Peyer's patch (tissue), 4 donors: ENCODE data around the gene LRRC47. TPM values are rescaled to one million over a fixed set of nuclear protein-coding genes. Genes with fewer than 3 reads are reported as not detected.

Experiments used
- DNase-seq, 3 donors: peaks; one replicate each; pipeline ENCODE4 v3.0.0-alpha.2; 2017 to 2019
- H3K27ac ChIP-seq, 4 donors: fragments of 200-600 bp; sonication (generic); one replicate each; pipeline ENCODE4 v1.5.1; 2016 to 2019
- H3K27me3 ChIP-seq, 2 donors: fragments of 200-600 bp; sonication (generic); one replicate each; pipeline ENCODE4 v1.5.1; 2019
- H3K36me3 ChIP-seq, 3 donors: fragments of 200-600 bp; sonication (generic); one replicate each; pipeline ENCODE4 v1.5.1; 2016 to 2019
- H3K4me1 ChIP-seq, 4 donors: fragments of 200-600 bp; sonication (generic); one replicate each; pipeline ENCODE4 v1.5.1; 2016 to 2019
- H3K4me3 ChIP-seq, 4 donors: fragments of 200-600 bp; sonication (generic); 1 replicate in 3 of 4; 2 replicates in 1 of 4; pipeline ENCODE4 v1.5.1; 2016 to 2019; ENCODE audit warnings: mild to moderate bottlenecking in 1 of 4
- H3K9me3 ChIP-seq, 4 donors: fragments of 200-600 bp; sonication (generic); one replicate each; pipeline ENCODE4 v1.5.1; 2016 to 2019; ENCODE audit warnings: mild to moderate bottlenecking in 1 of 4
- POLR2A ChIP-seq, 2 donors: fragments of 450-650 bp; IDR thresholded peaks; one replicate each; pipeline ENCODE4 v1.5.1; 2017; ENCODE audit warnings: antibody characterized with exemption in 2 of 2, mild to moderate bottlenecking in 2 of 2, moderate library complexity in 2 of 2
- total RNA-seq, 4 donors: library from RNA; depleted of rRNA; stranded (reverse); fragments of >200 nt; gene quantifications; one replicate each; pipeline ENCODE4 v1.1.0, GENCODE V29; 2016
- TF ChIP-seq, protein P1 (sequence below), 6 experiments: fragments of 450-650 bp in 4 of 6; fragments of 200-600 bp in 2 of 6; sonication (generic) in 1 of 6; IDR thresholded peaks; one replicate each; pipeline ENCODE4 v1.5.1; 2017 to 2019; ENCODE audit warnings: antibody characterized with exemption in 6 of 6, mild to moderate bottlenecking in 3 of 6, moderate library complexity in 1 of 6

Gene LRRC47
- total RNA-seq, 4 donors from 2014 or later: 31.3 to 99.0 (median 40.8) TPM

DNA sequence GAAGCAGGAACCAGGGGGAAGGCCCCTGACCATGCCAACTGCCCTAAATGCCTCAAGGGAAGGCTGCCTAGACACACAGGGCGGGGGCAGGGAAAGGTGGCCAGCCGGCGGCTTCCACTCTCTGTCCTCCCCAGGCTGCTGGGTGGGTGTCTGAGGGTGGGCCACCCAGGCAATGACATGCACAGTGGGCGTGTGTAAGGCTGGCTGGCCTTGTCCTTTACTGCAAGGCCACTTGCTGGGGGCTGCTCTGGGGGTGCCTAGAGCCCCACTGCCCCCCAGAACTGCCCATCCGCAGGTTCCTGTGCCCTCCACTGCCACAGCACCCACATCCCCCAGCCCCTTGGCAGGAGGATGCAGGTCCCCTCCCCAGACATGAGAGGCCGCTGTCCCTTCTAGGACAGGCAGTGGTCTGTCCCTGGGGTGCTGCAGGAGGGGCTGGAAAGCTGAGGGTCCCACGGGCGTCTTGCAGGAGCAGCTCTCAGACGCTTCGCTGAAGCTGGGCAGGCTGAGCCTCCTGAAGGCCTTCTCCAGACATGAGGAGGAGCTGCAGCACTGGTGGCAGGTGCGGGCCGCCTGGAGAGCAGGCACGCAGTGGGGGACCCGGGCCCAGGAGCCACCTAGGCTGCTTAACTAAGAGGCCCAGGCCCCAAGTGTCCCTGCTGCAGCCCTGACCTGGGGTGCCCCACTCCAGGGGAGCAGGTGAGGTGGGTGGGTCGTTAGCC, 34.0 kb downstream of the LRRC47 start:
- no peaks in the 10 kb centered on the region for H3K9me3 ChIP-seq
- no peaks in the 10 kb centered on the region for H3K36me3 ChIP-seq
- no peak overlapping the region for H3K27ac ChIP-seq
- DNase-seq: no peak
- H3K4me1 ChIP-seq: no peaks in the 10 kb centered on the region
- no peak overlapping the region for H3K4me3 ChIP-seq
- no peaks in the 10 kb centered on the region for H3K27me3 ChIP-seq
- no peak for TF ChIP-seq POLR2A (IDR thresholded peaks at IDR 0.05)
- TF ChIP-seq, protein P1, sequence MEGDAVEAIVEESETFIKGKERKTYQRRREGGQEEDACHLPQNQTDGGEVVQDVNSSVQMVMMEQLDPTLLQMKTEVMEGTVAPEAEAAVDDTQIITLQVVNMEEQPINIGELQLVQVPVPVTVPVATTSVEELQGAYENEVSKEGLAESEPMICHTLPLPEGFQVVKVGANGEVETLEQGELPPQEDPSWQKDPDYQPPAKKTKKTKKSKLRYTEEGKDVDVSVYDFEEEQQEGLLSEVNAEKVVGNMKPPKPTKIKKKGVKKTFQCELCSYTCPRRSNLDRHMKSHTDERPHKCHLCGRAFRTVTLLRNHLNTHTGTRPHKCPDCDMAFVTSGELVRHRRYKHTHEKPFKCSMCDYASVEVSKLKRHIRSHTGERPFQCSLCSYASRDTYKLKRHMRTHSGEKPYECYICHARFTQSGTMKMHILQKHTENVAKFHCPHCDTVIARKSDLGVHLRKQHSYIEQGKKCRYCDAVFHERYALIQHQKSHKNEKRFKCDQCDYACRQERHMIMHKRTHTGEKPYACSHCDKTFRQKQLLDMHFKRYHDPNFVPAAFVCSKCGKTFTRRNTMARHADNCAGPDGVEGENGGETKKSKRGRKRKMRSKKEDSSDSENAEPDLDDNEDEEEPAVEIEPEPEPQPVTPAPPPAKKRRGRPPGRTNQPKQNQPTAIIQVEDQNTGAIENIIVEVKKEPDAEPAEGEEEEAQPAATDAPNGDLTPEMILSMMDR (IDR thresholded peaks at IDR 0.05): no peak

DNA sequence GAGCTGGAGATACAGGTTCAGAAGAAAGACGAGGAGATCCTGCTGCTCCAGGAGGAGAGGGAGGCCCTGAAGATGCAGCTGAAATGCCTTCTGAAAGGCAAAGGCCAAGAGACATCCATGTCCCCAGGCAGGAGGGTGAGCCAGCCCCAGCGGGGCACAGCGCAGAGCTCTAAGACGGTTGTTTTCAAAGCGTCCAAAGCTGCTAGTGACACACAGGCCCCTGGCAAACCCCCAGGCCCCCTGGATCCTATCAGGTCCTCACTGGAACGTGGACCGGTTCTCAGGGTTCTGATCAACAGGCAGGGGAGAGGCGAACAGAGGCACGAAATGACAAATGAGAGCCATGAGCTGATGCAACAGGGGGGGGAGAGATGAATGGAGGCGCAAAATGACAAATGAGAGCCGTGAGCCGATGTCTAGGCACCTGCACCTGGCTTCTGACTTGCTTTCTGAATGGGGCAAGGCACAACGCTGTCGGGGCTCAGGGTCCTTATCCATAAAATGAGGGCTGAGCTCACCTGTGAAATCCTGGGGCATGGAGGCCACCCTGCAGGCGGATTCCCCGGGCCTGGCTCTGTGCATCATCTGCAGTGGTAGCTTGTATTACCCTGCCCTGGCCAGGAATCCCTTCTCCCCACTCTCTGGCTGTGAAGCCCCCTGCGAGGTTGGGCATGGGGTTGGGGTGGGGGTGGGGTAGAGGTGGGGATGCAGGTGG, 34.8 kb downstream of the LRRC47 start:
- Histone ChIP-seq H3K9me3 (no peaks in the 10 kb centered on the region), H3K36me3 (no peaks in the 10 kb centered on the region), H3K4me3 (no peak overlapping the region), H3K27me3 (no peaks in the 10 kb centered on the region), H3K27ac (no peak overlapping the region), H3K4me1 (no peaks in the 10 kb centered on the region)
- no peak for DNase-seq
- no peak for TF ChIP-seq POLR2A (IDR thresholded peaks at IDR 0.05)
- TF ChIP-seq, protein P1 (IDR thresholded peaks at IDR 0.05): no peak

DNA sequence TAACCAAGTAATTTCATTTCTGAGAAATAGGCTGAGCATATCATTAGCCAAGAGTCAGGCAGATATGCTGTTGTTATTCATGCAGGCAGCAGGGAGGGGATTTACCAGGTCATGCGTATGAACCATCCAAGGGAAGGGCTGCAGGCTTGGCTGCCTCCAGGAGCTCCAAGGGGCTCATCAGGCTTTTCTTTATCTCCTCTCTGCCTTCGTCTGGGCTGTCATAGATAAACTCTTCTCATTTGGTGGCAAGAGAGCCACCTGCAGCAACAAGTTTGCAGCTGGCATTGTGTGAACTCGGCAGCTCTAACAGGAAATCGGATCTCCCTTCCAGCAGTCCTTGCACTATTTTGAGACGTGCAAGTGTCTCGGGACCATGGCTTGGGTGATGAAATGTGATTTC, 36.5 kb downstream of the LRRC47 start:
- H3K4me3 ChIP-seq: no peak overlapping the region
- H3K27ac ChIP-seq: no peak overlapping the region
- DNase-seq: no peak
- no peaks in the 10 kb centered on the region for H3K4me1 ChIP-seq
- H3K9me3 ChIP-seq: no peaks in the 10 kb centered on the region
- no peaks in the 10 kb centered on the region for H3K27me3 ChIP-seq
- TF ChIP-seq, protein P1 (IDR thresholded peaks at IDR 0.05): no peak
- no peak for TF ChIP-seq POLR2A (IDR thresholded peaks at IDR 0.05)
- H3K36me3 ChIP-seq: no peaks in the 10 kb centered on the region

DNA sequence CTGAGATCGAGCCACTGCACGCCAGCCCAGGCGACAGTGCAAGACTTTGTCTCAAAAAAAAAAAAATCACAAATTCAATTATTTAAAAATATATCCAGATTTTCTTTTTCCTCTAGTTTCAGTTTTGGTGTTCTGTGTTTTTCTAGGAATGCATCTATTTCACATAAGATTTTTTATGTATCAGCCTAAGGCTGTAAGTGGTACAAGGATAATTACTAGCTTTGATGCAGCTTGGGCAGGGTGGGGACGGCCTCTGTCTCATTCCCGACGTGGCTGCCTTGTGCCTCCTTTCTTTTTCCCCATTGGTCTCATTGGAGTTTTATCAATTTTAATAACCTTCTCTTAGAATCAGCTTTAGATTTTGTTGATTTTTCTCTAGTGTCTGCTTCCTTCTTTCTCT, 37.1 kb downstream of the LRRC47 start:
- H3K4me1 ChIP-seq: no peaks in the 10 kb centered on the region
- H3K27ac ChIP-seq: no peak overlapping the region
- H3K27me3 ChIP-seq: no peaks in the 10 kb centered on the region
- DNase-seq: no peak
- H3K9me3 ChIP-seq: no peaks in the 10 kb centered on the region
- no peak overlapping the region for H3K4me3 ChIP-seq
- no peak for TF ChIP-seq POLR2A (IDR thresholded peaks at IDR 0.05)
- TF ChIP-seq, protein P1 (IDR thresholded peaks at IDR 0.05): no peak
- no peaks in the 10 kb centered on the region for H3K36me3 ChIP-seq

DNA sequence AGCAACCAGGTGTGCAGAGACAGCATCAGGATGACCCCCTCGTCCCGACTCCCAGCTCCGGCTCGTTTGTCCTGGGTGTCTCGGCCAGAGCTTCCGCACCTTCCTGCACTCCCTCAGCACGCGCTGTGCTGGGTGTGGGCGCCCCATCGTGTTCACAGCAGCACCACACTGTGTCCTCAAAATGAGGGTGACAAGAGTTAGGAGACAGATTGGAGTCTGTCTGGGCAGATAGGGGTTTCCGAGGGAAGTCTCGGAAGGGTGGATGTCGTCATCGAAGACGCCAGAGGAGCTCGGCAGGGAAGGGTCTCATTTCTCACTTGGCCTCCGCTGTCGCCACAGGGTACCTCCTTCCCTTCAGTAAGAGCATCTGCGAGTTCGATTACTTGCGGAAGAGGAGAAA, 39.9 kb downstream of the LRRC47 start:
- H3K4me1 ChIP-seq: no peaks in the 10 kb centered on the region
- no peak overlapping the region for H3K27ac ChIP-seq
- no peak for TF ChIP-seq POLR2A (IDR thresholded peaks at IDR 0.05)
- TF ChIP-seq, protein P1 (IDR thresholded peaks at IDR 0.05): no peak
- H3K9me3 ChIP-seq: no peaks in the 10 kb centered on the region
- H3K27me3 ChIP-seq: no peaks in the 10 kb centered on the region
- H3K36me3 ChIP-seq: no peaks in the 10 kb centered on the region
- H3K4me3 ChIP-seq: no peak overlapping the region
- DNase-seq: no peak
